ENCODE measurements around the gene DLG5.

Gene DLG5

DNA sequence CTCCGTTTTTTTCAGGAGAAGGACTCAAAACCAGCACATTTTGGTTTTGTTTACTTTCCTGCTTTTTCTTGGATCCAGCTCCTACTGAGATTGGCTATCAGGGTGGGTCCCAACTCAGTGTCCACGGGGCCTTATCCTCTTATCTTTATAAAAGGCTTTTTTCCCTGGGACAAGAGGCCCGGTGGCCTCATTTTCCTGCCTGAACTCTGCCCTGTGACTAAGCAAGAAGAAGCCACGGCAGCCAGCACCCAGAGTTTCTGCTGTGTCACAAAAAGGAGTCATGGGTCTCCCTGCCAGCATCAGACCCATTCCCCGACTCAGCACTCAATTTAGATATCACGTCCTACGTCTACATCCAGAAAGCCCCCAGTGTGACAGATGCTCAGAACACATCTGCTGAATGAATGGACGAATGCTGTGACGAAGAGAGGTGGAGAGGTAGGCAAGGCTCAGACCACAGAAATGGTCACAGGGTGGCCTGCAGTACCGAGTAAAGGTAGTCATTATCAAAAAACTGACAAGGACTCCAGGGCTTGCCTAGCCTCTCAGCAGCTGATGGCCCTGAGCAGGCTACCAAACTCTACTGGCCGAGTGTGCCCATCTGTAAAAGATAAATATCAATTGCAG, 16.7 kb downstream of the DLG5 start:
- DNase-seq, result no peak

DNA sequence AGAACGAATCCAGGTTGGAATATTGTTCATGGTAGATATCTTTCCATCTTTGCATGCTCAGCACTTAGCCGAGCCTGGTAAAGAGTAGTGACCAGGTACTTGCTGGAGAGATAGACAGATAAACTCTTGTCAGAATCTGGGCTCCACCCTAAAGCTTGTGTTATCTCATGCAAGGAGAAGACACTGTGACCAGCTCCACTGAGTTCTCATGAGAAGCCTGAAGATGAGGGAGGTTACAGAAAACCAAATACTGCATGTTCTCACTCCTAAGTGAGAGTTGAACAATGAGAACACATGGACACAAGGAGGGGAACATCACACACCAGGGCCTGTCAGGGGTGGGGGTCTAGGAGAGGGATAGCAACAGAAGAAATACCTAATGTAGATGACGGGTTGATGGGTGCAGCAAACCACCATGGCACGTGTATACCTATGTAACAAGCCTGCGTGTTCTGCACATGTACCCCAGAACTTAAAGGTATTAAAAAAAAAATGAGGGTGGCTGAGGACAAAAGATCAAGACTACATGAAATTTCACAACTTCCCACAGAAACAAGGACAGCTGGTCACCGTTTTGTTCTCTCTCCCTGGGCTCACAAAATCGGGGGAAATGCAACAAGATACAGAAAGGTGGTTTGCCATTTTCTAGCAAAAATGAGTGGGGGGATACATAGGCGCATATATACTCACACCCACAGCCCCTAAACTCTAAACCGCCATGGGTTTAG, 17.4 kb downstream of the DLG5 start:
- DNase-seq, result no peak

DNA sequence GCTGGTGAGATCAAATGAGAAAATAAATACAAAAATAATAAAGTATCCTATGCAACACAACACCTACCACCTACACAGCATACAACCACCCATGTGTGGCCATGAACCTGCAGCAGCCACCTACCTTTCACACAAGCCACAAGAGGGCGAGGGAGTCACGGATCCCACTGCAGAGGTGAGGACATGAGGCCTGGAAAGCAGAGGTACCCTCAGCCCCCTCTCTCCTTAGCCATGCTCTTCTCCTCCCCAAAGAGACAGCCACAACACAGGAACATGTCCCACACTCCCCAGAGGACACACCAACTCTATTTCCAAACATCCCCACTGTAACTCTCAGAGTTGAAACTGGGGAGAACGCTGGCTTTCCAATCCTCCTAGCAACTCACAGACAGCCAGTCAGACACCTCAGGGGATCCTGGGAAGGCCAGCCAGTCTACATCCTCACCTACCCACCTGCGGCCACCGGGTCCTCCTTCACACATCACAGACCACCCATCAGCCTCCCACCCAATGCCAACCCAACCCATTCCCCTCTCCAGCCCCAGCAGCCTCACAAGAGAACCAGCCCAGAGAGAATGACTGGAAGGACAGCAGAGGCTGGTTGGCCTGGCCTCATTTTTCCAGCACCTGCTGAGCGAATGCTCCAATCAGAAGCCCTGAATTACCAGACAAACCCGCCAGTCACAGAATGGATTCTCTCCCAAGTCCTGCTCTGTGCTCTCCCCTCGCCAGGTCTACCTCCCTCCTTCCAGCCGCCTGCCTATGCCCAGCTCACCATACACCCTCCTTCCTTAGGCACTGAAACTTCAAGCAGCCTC, 18.4 kb downstream of the DLG5 start:
- DNase-seq, result no peak

DNA sequence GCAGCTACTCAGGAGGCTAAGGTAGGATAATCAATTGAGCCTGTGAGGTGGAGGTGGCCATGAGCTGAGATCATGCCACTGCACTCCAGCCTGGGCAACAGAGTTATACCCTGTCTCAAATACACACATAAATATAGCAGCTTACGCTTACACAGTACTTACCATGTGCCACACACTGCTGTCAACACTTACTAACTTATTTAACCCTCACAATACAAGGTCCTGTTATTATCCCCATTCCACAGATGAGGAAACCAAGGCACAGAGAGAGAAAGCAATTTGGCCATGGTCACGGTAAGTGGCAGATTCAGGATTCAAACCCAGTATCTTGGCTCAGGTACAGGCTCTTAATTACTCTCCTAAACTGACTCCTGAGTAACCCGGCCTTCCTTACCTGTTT, 19.1 kb downstream of the DLG5 start:
- no peak for DNase-seq

DNA sequence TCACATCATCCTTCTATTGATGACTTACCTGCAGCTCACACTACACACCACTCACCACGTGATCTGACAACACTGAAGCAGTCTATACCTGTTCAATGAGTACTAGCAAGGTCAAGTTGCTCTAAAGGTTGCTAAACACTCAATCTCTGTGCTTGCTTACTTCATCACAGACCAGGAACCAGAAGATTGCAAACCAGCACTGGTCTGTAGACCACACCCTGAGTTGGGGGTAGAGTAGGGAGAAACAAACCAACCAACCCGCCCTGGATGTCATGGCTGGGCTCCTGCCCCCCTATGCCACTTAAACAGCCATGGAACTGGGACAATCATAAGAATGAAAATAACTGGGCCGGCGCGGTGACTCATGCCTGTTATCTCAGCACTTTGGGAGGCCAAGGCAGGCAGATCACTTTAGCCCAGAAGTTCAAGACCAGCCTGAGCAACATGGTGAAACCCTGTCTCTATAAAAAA, 19.6 kb downstream of the DLG5 start:
- no peak for DNase-seq

DNA sequence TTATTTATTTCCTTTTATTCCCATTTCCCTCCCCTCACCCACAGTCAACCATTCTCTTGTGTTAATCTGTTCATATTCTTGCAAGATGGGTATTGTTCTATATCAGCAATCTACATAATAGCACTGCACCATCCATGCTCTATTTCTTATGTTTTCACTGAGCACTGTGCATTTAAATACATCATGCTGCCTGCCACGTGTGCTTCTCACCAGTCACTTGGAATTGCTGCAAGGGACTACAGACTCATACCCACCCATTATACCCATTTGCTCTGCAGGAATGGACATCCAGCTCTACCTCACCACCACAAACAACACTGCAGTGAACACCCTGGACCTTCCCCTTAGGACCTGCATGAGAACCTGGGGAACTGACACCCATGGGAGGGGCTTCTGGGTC, 20.8 kb downstream of the DLG5 start:
- DNase-seq, result no peak

DNA sequence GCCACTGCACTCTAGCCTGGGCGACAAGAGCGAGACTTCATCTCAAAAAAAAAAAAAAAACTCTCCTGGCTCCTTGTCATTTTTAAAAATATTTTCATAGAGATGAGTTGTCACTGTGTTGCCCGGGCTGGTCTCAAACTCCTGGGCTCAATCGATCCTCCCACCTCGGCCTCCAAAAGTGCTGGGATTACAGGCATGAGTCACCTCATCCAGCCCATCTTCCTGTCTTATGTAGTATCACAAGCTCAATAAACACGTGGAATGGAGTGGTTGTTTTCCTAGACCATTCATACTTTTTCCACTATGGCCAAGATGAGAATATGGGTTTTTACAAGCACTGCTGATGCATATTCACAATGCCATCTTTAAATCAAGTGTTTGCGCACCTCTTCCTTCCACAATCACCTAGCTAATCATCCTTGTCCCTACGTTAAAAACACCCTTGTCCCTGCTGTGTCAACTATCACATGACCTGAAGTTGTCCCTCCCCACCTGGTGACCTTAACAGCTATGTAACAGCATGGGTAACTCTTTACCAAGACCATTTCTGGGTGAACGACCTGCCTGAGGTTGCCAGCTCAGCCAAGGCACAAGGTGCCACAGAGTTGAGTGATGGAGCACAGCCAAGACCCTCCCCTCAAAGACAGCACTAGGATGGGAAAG, 21.3 kb downstream of the DLG5 start:
- no peak for DNase-seq

DNA sequence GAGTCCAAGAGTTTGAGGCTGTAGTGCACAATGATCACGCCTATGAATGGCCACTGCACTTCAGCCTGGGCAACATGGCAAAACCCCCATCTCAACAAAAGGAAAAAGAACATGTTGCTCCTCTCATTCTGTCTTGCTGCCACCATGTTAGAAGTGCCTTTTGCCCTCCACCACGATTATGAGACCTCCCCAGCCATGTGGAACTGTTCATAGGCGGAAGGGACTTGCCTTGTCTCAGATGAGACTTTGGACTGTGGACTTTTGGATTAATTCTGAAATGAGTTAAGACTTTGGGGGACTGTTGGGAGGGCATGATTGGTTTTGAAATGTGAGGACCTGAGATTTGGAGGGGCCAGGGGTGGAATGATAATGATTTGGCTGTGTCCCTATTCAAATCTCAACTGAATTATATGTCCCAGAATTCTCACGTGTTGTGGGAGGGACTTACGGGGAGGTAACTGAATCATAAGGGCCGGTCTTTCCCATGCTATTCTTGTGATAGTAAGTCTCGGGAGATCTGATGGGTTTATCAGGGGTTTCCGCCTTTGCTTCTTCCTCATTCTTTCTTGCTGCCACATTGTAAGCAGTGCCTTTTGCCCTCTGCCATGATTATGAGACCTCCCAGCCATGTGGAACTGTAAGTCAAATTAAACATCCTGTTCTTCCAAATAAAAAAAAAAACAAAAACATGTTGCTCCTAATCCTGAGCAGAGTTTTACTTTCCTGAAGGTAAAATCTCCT, 22.3 kb downstream of the DLG5 start:
- DNase-seq, result no peak

DNA sequence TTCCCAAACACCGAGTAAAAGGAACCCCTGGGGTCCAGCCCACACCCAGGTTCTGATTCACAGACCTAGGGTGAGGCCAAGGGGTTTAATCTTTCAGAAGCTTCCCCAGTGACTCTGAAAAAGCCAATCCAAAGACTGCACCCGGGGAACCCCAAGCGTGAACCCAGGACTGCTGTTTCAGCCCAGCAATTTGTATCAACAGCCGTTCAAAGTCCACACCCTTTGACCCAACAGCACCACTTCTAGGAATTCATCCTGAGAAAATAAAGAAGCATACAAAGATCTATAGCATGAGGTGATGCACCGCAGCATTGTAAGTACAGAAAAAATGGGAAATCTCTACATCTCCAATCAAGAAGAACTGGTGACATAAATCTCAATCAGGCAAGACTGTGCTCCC, 24.4 kb downstream of the DLG5 start:
- no peak for DNase-seq

DNA sequence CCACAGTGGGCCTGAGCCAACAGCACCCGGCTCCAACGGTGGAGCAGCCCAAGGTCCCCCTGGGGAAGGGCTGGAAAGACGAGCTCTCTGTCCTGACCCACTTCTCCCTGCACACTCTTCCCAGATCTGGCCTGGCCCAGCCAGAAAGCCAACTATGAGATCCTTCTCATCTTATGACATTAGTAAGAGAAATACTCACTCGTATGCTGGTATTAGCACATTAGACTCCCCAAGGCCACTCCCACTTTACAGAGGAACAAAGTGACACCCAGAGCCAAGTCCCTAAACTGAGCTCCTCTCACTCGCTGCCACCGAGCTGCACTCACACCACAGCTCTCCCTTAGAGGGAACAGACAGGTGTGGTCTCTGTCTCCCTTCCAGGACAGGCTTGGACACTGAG, 24.8 kb downstream of the DLG5 start:
- no peak for DNase-seq

DNA sequence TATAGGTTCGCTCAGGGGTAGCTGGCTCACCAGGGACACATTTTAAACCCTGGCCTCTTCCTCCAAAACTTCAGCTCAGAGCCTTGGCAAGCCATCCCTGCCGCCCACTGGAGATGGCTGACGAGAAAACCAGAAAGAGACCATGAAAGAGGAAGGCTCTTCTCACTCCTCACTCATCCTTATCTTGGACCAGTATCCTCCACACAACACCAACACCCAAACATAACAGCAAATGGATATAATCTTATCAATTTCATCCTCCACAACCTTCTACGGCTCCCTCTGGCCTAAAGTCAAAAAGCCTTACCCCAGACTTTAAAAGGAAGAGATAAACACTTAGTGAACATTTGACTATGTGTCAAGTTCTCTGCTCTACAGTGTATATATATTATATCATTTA, 26.9 kb downstream of the DLG5 start:
- DNase-seq, result no peak

DNA sequence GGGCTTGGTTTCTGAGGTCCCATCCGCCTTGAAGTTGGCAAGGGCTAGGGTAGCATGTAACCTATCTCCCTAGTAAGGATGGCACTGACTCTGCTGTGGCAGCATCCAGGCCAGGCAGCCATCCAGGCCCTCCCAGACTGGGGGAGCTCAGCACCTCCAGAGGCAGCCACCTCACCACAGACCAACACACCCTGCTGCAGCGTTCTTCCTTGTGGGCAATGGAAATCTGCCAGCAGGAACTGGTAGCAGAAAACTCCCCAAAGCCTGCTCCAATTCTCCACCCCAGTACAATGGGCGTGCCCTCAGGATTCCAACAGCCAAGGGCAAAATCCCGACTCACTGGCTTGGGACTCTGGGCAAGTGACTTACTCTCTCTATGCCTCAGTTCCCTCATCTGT, 27.5 kb downstream of the DLG5 start:
- no peak for DNase-seq

DNA sequence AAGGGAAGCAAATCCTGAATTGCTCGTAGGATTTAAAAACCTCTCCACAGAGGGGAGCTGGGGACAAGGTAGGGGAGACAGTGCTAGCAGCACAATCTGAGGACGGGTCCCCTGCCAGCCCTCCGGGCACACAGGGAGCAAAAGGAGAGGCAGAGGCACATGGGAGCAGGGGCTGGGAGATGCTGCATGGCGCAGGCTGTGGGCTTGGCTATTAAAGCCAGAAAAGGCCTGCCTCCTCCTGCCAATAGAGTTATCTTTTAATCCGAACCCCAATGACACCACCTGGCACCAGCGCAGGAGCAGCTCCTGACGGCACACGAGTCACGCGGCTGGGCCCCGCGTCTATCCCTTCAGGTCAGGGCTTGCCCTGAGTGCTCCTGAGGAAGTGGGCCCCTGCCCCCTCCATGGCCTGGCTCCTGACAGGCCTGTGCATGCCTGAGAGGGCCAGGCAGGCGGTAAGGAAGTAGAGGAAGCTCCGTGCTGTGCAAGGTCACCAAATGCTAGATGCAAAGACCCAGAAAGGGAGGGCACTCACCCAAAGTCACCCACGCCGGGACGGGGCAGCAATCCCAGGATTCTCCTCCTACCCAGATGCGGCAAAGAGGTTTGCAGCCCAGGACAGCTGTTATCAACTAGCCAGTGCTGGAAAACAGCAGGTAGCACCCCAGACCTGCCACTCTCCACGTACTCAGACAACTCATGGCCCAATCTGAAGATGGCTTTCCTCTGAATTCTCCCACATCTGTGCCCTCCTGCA, 28.1 kb downstream of the DLG5 start:
- DNase-seq, result no peak

DNA sequence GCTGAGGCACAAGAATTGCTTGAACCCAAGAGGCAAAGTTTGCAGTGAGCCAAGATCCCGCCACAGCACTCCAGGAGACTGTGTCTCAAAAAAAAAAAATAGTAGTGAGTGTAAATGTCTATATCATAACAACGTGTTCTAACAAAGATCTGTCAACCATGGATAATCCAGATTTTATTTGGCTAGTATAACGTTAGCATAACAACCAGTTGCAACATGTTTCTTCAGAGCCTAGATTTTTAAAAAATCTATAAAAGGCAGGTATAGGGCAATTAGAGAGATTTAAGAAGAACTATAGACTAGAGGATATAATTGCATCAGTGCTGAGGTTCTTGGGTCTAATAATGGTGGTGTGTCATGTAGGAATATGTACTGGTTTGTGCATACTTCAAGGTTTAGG, 30.5 kb downstream of the DLG5 start:
- DNase-seq, result no peak

DNA sequence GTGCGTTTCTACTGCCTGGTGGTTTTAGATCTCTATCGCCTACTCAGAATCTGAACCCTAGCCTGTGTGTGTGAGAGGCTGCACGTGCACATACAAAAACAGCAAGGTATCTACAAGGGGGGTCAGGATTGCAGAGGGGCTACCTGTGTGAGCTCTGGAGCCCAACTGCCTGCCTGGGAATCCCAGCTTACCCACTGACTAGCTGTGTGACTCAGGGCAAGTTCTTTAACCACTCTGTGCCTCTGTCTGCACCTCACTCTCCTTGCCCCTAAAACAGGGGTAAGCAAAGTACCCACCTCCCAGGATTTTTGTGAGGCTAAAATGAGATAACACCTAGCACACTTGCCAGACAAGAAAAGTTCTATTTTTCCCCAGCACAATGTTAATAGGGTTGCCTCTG, 32.5 kb downstream of the DLG5 start:
- DNase-seq, result no peak

DNA sequence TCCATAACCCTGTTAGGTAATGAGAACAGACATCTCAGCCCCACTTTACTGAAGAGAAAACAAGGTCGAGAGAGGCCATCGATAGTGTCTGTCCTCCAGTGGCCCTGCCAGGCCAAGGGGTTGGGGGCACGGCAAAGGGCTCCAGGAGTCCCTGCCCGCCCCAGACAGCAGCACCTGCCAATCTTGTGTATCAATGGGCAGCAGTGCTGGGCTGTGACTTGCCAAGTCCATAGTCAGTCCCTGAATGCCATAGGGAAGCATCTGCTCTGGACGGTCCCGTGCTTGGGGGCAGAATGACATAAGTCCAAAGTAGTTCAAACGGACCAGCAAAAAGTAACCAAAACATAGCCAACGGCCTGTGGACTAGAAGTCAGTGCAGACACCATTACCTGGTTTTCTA, 33.2 kb downstream of the DLG5 start:
- no peak for DNase-seq

DNA sequence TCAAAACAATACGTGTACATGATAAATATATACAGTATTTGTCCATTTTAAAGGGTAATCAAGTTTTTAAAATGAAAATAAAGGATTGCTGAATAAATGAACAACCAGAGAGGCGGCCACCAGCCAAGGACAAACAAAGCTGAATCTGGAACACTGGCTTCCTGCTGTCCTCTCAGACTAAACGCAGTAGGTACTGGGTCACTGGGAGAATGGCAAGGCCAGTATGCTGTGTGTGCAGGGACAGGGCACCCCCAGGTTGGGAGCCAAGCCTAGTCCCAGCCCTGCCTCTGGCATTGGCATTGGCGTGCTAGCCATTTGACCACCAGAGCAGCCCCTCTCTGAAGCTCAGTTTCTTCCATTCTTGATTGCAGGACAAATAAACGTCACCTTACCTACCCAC, 33.8 kb downstream of the DLG5 start:
- no peak for DNase-seq

DNA sequence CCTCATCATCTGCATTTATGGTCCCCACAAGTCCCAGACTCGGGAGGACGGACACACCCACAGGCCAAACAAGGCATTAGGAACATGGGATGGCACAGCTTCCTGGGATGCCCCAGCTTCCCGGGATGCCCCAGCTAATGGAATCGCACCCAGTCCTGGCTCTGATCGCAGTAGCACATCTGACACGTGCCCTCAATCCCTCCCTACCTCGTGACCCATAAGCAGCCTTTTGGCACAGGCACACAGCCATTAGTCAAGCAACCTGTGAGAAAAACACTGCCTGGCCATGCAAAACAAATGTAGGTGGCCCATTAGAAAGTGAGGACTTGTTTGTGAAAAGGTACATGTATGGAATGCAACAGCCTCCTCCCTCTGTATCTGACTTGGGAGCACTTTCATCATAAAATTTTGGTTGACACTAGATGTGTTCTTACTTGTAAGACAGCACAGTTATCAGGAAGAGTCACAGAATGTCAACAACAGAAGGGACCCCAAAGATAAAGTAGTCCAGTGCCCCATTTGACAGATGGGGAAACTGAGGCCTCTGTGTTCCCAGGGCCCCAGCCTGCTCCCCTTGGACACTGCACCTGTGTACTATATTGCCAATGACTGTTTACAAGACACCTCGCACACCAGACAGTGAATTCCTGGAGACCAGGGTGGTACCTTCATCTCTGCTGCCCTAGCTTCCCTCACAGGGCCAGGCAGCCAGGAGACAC, 34.4 kb downstream of the DLG5 start:
- no peak for DNase-seq

DNA sequence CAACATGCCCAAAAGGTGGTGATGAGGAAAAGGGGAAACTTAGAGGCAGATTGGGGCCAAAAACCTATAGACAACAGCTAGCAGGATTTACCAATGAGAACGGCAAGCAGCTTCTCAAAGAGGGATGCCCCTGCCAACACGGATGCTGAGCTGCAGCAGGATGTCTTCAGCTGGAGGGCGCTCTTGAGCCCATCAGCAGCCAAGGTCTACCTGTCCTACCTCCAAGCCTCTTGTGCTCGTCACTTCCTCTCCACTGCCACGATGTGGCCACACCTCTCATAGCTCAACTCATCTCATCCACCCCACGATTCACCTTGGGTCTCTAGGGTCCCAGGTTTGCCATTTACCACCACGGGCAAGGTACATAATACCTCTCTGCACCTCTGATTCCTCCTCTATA, 36.5 kb downstream of the DLG5 start:
- DNase-seq, result peak; percentile 28

DNA sequence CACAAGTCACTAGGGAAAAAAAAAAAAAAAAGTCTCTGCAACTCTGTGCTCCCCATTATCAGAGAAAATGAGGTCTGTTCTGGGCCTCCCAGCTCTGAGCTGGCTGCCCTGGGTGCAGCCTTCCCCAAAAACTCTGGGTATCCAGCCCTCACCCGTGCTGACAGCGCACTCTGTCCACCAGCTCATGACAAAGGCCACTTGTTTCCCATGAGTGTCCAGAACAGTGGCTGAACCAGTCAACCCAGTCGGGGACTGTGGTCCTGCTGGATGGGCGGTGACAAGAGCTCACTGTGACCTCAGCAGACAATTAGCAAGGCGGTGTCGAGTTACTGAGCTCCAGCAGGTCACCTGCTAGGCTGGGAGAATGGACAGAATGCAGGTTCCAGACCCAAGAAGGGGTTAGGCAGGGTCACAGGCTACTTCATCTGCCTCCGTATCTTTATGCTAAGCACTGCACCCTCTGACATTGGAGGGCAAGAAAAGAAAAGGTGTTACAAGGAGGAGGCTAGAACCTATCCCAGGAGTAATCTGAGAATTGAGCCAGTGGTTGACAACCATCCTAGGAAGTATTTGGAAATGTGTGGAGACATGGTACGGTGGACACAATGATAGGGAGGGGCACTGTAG, 37.2 kb downstream of the DLG5 start:
- no peak for DNase-seq

DNA sequence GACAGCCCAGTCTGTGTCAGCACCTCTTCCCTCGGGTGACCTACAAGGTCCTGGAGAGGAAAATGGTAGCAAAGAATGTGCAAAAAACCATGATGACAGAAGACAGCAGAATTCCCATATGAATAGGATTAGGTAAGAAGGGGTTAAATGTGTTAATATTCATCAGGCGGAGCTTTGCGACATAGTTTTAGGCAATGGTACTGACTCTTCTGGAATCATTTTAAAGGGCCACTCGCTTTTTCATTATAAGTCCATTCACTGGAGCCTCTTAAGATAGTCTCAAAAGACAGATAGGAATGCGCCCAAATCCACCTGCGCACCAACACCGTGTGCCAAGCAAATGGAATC, 38.2 kb downstream of the DLG5 start:
- no peak for DNase-seq

Data from RPMI8226 (cell line).